Breast epithelium (tissue), 4 donors: ENCODE data around the gene KLK8. TPM values are rescaled to one million over a fixed set of nuclear protein-coding genes. Genes with fewer than 3 reads are reported as not detected.
A peak's percentile ranks its signal among the peaks of the same experiment; 100 is the strongest.

Source experiments
- DNase-seq, 2 donors: peaks; one replicate each; pipeline ENCODE4 v3.0.0-alpha.2; 2019; ENCODE audit warnings: low spot score in 2 of 2
- H3K27ac ChIP-seq, 2 donors: fragments of 200-600 bp; sonication (generic) in 1 of 2; one replicate each; pipeline ENCODE4 v1.5.1; 2016 to 2019; ENCODE audit warnings: mild to moderate bottlenecking in 1 of 2
- H3K27me3 ChIP-seq, 2 donors: fragments of 200-600 bp; sonication (generic) in 1 of 2; one replicate each; pipeline versions ENCODE4 v1.5.1 to v1.6.0; 2017 to 2019; ENCODE audit warnings: control low read depth in 1 of 2, mild to moderate bottlenecking in 1 of 2
- H3K36me3 ChIP-seq: fragments of 200-600 bp; one replicate; pipeline ENCODE4 v1.5.1; 2019
- H3K4me1 ChIP-seq, 2 donors: fragments of 200-600 bp; sonication (generic); one replicate each; pipeline ENCODE4 v1.5.1; 2016 to 2019; ENCODE audit warnings: control low read depth in 1 of 2
- H3K4me3 ChIP-seq, 3 donors: fragments of 200-600 bp; sonication (generic); 1 replicate in 2 of 3; 2 replicates in 1 of 3; pipeline ENCODE4 v1.5.1; 2016 to 2019; ENCODE audit warnings: mild to moderate bottlenecking in 3 of 3, moderate library complexity in 2 of 3
- H3K9me3 ChIP-seq, 2 donors: fragments of 200-600 bp; sonication (generic) in 1 of 2; one replicate each; pipeline ENCODE4 v1.5.1; 2016 to 2019; ENCODE audit warnings: control low read depth in 1 of 2
- CTCF ChIP-seq, 3 donors: fragments of 450-650 bp; IDR thresholded peaks; one replicate each; pipeline ENCODE4 v1.5.1; 2016 to 2017; ENCODE audit warnings: antibody characterized with exemption in 3 of 3, mild to moderate bottlenecking in 3 of 3, moderate library complexity in 3 of 3
- POLR2A ChIP-seq: fragments of 450-650 bp; IDR thresholded peaks from one replicate; pipeline ENCODE4 v1.6.1; 2016; ENCODE audit warnings: antibody characterized with exemption, mild to moderate bottlenecking, moderate library complexity
- POLR2AphosphoS5 ChIP-seq, 3 donors: sonication (generic); formaldehyde crosslinking; IDR thresholded peaks; one replicate each; pipeline ENCODE4 v1.6.1; 2017; ENCODE audit warnings: antibody characterized with exemption in 3 of 3
- intact Hi-C: fragments of 100-400 bp; cut with DNase I; formaldehyde crosslinking; loops from one replicate; pipeline ENCODE4 v1.15.1; 2023; ENCODE audit warnings: low total_unique reads
- total RNA-seq, 3 donors: library from RNA; depleted of rRNA; stranded (reverse); fragments of >200 nt; gene quantifications; one replicate each; pipeline ENCODE4 v1.1.0, GENCODE V29; 2016

The KLK8 gene
- total RNA-seq, 3 donors from 2014 or later, result 13.4 to 46.2 TPM; not detected in 1

DNA sequence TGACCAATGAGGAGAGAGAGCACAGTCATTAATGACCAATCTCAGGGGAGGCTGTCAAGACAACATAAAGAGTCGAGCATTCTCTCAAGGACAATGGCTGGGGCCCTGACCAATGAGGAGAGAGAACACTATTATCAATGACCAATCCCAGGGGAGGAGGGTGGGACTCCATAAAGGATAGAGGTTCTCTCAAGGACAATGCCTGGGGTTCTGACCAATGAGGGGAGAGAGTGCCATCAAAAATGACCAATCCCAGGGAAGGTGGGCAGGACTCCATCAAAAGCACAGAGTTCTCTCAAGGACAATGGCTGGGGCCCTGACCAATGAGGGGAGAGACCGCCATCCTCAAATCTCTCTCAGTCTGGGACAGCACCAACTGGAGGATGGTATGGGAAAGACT is 28.3 kb upstream of the KLK8 start:
- Histone ChIP-seq H3K36me3 (no peaks in the 10 kb centered on the region), H3K4me1 (no peaks in the 10 kb centered on the region), H3K27me3 (peaks cover 0 to 22% of the 10 kb centered on the region in 2 donors), H3K4me3 (no peak overlapping the region), H3K9me3 (no peaks in the 10 kb centered on the region), H3K27ac (no peak overlapping the region)
- intact Hi-C loops, result no loop called here
- DNase-seq, result no peak
- no peak for TF ChIP-seq CTCF (IDR thresholded peaks at IDR 0.05)
- no peak for TF ChIP-seq POLR2A
- no peak for TF ChIP-seq POLR2AphosphoS5 (IDR thresholded peaks at IDR 0.05)

DNA sequence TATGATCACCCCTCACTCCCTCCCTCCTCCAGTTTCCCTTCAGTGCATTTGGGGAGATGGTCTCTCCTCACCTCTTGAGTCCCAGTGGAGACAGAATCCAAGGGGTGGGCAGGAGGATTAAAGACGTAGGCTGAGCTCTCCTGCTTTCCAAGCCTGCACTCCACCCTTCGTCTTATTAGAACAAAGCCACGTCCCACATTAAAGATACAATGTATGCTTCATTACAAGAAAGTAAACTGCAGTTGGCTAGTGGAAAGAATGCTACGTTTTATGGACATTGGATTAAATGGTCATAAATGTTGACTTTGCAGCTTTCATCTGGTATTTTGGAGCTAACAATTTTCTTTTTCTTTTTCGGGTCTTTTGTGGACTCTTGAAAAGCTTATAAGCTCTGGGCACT is 26.5 kb upstream of the KLK8 start:
- peak overlapping the region in 1 of 2 donors; percentile 82 for H3K27ac ChIP-seq
- no peaks in the 10 kb centered on the region for H3K4me1 ChIP-seq
- no peak overlapping the region for H3K4me3 ChIP-seq
- H3K9me3 ChIP-seq, result no peaks in the 10 kb centered on the region
- intact Hi-C loops, result no loop called here
- peaks cover 0 to 32% of the 10 kb centered on the region in 2 donors for H3K27me3 ChIP-seq
- DNase-seq, result no peak
- TF ChIP-seq CTCF (IDR thresholded peaks at IDR 0.05) (no peak), POLR2AphosphoS5 (IDR thresholded peaks at IDR 0.05) (no peak), POLR2A (no peak)
- H3K36me3 ChIP-seq, result no peaks in the 10 kb centered on the region

GRCh38 chr19:51027126-51027806 is 25.9 kb upstream of the KLK8 start:
- no peak for DNase-seq

DNA sequence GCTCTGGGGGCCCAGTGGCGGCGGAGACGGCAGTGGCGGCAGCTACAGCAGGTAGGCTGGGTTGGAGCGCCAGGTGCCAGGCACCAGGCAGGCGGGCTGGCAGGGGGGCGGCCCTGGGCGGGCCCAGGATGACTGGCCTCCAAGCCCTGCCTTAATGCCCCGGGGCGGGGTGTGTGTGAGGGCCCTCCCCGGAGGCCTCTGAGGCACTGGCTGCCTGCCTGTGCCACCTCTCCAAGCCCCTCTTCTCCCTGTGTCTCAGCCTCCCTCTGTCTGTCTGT is 25.1 kb upstream of the KLK8 start, which contains the start of gene KLK11:
Gene KLK11, minus strand, starts transcription at position 63 of the 278 bp plus-strand sequence. CDS start 985 bp downstream, outside the sequence.
- Histone ChIP-seq H3K9me3 (no peaks in the 10 kb centered on the region), H3K36me3 (no peaks in the 10 kb centered on the region), H3K4me3 (peak within 1 kb of the TSS in 2 of 3 donors; percentile 8 to 39), H3K27me3 (peaks cover 0 to 32% of the 10 kb centered on the region in 2 donors), H3K4me1 (no peaks in the 10 kb centered on the region), H3K27ac (peak within 1 kb of the TSS; percentile 55 to 82)
- intact Hi-C loops, result no loop called here
- no peak for DNase-seq
- TF ChIP-seq POLR2AphosphoS5 (IDR thresholded peaks at IDR 0.05) (no peak), CTCF (IDR thresholded peaks at IDR 0.05) (no peak), POLR2A (no peak)

More at GRCh38 chr19:51027126-51027806, 25.9 kb upstream of the KLK8 start:
- H3K27ac ChIP-seq, result peak overlapping the region; percentile 55 to 82
- no peaks in the 10 kb centered on the region for H3K36me3 ChIP-seq
- no peaks in the 10 kb centered on the region for H3K4me1 ChIP-seq
- no peaks in the 10 kb centered on the region for H3K9me3 ChIP-seq
- intact Hi-C loops, result no loop called here
- TF ChIP-seq POLR2AphosphoS5 (IDR thresholded peaks at IDR 0.05) (no peak), CTCF (IDR thresholded peaks at IDR 0.05) (no peak), POLR2A (no peak)
- H3K4me3 ChIP-seq, result peak overlapping the region in 2 of 3 donors; percentile 8 to 39
- H3K27me3 ChIP-seq, result peaks cover 0 to 32% of the 10 kb centered on the region in 2 donors

DNA sequence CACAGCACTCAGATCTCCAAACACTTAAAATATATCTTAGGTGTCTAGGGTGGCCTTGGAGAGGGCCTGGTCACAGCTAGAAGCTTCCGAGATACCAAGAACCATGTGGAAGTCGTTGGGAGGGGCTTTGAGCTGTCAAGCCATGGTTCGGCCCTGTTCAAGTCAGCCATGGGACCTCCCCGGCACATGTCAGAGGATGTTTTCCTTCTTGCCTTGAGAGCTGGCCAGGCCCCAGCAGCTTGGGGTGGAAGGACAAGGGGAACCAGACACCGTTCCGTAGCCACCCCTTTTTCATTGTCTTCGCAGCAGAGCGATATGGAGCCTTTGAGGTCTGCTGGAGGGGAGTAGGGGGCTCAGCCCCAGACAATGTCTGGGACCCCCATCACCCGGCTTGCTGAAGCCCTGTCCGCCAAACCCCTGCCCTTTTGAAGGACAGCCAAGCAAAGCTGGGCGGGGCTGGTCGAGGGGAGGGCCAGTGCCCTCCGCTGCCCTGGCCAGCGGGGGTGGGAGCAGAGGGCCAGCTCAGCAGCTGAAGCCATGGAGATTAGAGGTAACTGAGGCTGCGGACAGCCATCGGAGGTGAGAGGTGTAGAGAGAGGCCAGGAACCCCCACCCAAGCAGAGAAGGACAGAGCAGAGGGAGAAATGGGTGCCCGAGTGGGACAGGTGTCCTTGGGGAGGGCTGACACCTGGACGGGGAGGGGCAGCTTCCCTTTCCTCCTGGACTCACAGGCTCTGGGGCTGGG is 24.6 kb upstream of the KLK8 start:
- DNase-seq, result no peak

More for the DNA sequence above, 24.6 kb upstream of the KLK8 start:
- H3K9me3 ChIP-seq, result no peaks in the 10 kb centered on the region
- H3K4me3 ChIP-seq, result peak overlapping the region in 2 of 3 donors; percentile 6 to 39
- intact Hi-C loops, result no loop called here
- H3K27ac ChIP-seq, result peak overlapping the region; percentile 4 to 82
- no peaks in the 10 kb centered on the region for H3K4me1 ChIP-seq
- TF ChIP-seq POLR2A (no peak), CTCF (IDR thresholded peaks at IDR 0.05) (no peak), POLR2AphosphoS5 (IDR thresholded peaks at IDR 0.05) (no peak)
- no peaks in the 10 kb centered on the region for H3K36me3 ChIP-seq
- peaks cover 0 to 32% of the 10 kb centered on the region in 2 donors for H3K27me3 ChIP-seq
